Duodenal mucosa (tissue), 2 donors: ENCODE data around the gene ITSN2.

ENCODE experiments used
- H3K27ac ChIP-seq: one replicate; pipeline ENCODE4 v1.7.0; 2013; ENCODE audit warnings: low read depth, low read length
- H3K27me3 ChIP-seq, 2 donors: one replicate each; pipeline ENCODE4 v1.7.0; 2013; ENCODE audit warnings: low read length in 2 of 2, control low read depth in 1 of 2; ENCODE audit not compliant: insufficient read depth in 2 of 2, control insufficient read depth in 1 of 2
- H3K36me3 ChIP-seq, 2 donors: one replicate each; pipeline ENCODE4 v1.7.0; 2013; ENCODE audit warnings: low read length in 2 of 2, control low read depth in 1 of 2; ENCODE audit not compliant: insufficient read depth in 2 of 2, control insufficient read depth in 1 of 2
- H3K4me1 ChIP-seq, 2 donors: one replicate each; pipeline ENCODE4 v1.7.0; 2013; ENCODE audit warnings: low read length in 2 of 2, control low read depth in 1 of 2; ENCODE audit not compliant: insufficient read depth in 2 of 2, control insufficient read depth in 1 of 2
- H3K4me3 ChIP-seq, 2 donors: one replicate each; pipeline ENCODE4 v1.7.0; 2013; ENCODE audit warnings: low read length in 2 of 2, low read depth in 1 of 2
- H3K9ac ChIP-seq, 2 donors: one replicate each; pipeline ENCODE4 v1.7.0; 2013; ENCODE audit warnings: low read length in 2 of 2, low read depth in 1 of 2
- H3K9me3 ChIP-seq, 2 donors: one replicate each; pipeline ENCODE4 v1.7.0; 2013; ENCODE audit warnings: low read length in 2 of 2, control low read depth in 1 of 2; ENCODE audit not compliant: control insufficient read depth in 1 of 2

Gene ITSN2

GRCh38 chr2:24274809-24275208, 85.5 kb downstream of the ITSN2 start:
- no peak overlapping the region for H3K27ac ChIP-seq
- H3K9ac ChIP-seq, result no peak overlapping the region
- no peak overlapping the region for H3K4me3 ChIP-seq
- no peaks in the 10 kb centered on the region for H3K27me3 ChIP-seq
- no peaks in the 10 kb centered on the region for H3K4me1 ChIP-seq
- no peaks in the 10 kb centered on the region for H3K9me3 ChIP-seq
- peaks cover 15 to 36% of the 10 kb centered on the region in 2 donors for H3K36me3 ChIP-seq

GRCh38 chr2:24273598-24273997, 86.7 kb downstream of the ITSN2 start:
- no peak overlapping the region for H3K4me3 ChIP-seq
- no peaks in the 10 kb centered on the region for H3K27me3 ChIP-seq
- H3K36me3 ChIP-seq, result peaks cover 17 to 44% of the 10 kb centered on the region in 2 donors
- no peak overlapping the region for H3K27ac ChIP-seq
- no peaks in the 10 kb centered on the region for H3K4me1 ChIP-seq
- H3K9me3 ChIP-seq, result no peaks in the 10 kb centered on the region
- H3K9ac ChIP-seq, result no peak overlapping the region

- H3K36me3 ChIP-seq, result peaks cover 17 to 48% of the 10 kb centered on the region in 2 donors
These were observed 87.4 kb downstream of the ITSN2 start for GRCh38 chr2:24272907-24273306.

GRCh38 chr2:24272161-24272802, 88.1 kb downstream of the ITSN2 start:
- H3K4me3 ChIP-seq, result no peak overlapping the region
- no peak overlapping the region for H3K27ac ChIP-seq
- no peak overlapping the region for H3K9ac ChIP-seq
- H3K4me1 ChIP-seq, result no peaks in the 10 kb centered on the region
- H3K27me3 ChIP-seq, result no peaks in the 10 kb centered on the region
- peaks cover 17 to 48% of the 10 kb centered on the region in 2 donors for H3K36me3 ChIP-seq
- no peaks in the 10 kb centered on the region for H3K9me3 ChIP-seq

More at GRCh38 chr2:24272907-24273306, 87.4 kb downstream of the ITSN2 start:
- H3K27ac ChIP-seq, result no peak overlapping the region
- no peaks in the 10 kb centered on the region for H3K4me1 ChIP-seq
- H3K4me3 ChIP-seq, result no peak overlapping the region
- H3K9ac ChIP-seq, result no peak overlapping the region
- no peaks in the 10 kb centered on the region for H3K27me3 ChIP-seq
- H3K9me3 ChIP-seq, result no peaks in the 10 kb centered on the region

GRCh38 chr2:24269265-24269664, 91.1 kb downstream of the ITSN2 start:
- Histone ChIP-seq H3K27ac (no peak overlapping the region), H3K4me3 (no peak overlapping the region), H3K4me1 (no peaks in the 10 kb centered on the region), H3K9ac (no peak overlapping the region), H3K36me3 (peaks cover 13 to 41% of the 10 kb centered on the region in 2 donors), H3K9me3 (no peaks in the 10 kb centered on the region), H3K27me3 (no peaks in the 10 kb centered on the region)

GRCh38 chr2:24265212-24265611, 95.1 kb downstream of the ITSN2 start:
- H3K27me3 ChIP-seq, result no peaks in the 10 kb centered on the region
- H3K36me3 ChIP-seq, result peaks cover 4 to 32% of the 10 kb centered on the region in 2 donors
- H3K4me1 ChIP-seq, result no peaks in the 10 kb centered on the region
- H3K9ac ChIP-seq, result no peak overlapping the region
- H3K27ac ChIP-seq, result no peak overlapping the region
- H3K4me3 ChIP-seq, result no peak overlapping the region
- H3K9me3 ChIP-seq, result no peaks in the 10 kb centered on the region

GRCh38 chr2:24262421-24262970, 97.8 kb downstream of the ITSN2 start:
- no peak overlapping the region for H3K4me3 ChIP-seq
- H3K4me1 ChIP-seq, result no peaks in the 10 kb centered on the region
- no peaks in the 10 kb centered on the region for H3K27me3 ChIP-seq
- no peak overlapping the region for H3K27ac ChIP-seq
- H3K9ac ChIP-seq, result no peak overlapping the region
- H3K9me3 ChIP-seq, result no peaks in the 10 kb centered on the region
- H3K36me3 ChIP-seq, result peaks cover 0 to 26% of the 10 kb centered on the region in 2 donors

GRCh38 chr2:24261441-24261840, 98.9 kb downstream of the ITSN2 start:
- H3K9ac ChIP-seq, result no peak overlapping the region
- H3K27me3 ChIP-seq, result no peaks in the 10 kb centered on the region
- H3K9me3 ChIP-seq, result no peaks in the 10 kb centered on the region
- no peak overlapping the region for H3K27ac ChIP-seq
- H3K4me1 ChIP-seq, result no peaks in the 10 kb centered on the region
- peaks cover 0 to 28% of the 10 kb centered on the region in 2 donors for H3K36me3 ChIP-seq
- no peak overlapping the region for H3K4me3 ChIP-seq

GRCh38 chr2:24259316-24259715, 101.0 kb downstream of the ITSN2 start:
- Histone ChIP-seq H3K9ac (no peak overlapping the region), H3K4me3 (no peak overlapping the region), H3K27me3 (no peaks in the 10 kb centered on the region), H3K36me3 (peaks cover 0 to 33% of the 10 kb centered on the region in 2 donors), H3K27ac (no peak overlapping the region), H3K4me1 (no peaks in the 10 kb centered on the region), H3K9me3 (no peaks in the 10 kb centered on the region)

GRCh38 chr2:24258718-24259117, 101.6 kb downstream of the ITSN2 start:
- Histone ChIP-seq H3K9ac (no peak overlapping the region), H3K36me3 (peaks cover 0 to 36% of the 10 kb centered on the region in 2 donors), H3K27me3 (no peaks in the 10 kb centered on the region), H3K4me3 (no peak overlapping the region), H3K27ac (no peak overlapping the region), H3K9me3 (no peaks in the 10 kb centered on the region), H3K4me1 (no peaks in the 10 kb centered on the region)
